Activated T-cell treated with anti-CD3 and anti-CD28 coated beads, Interleukin-2, amount 50 U/mL, for 4 hours (primary cell): Measurements from ENCODE around the gene PSD2. TPM values are rescaled to one million over a fixed set of nuclear protein-coding genes. Genes with fewer than 3 reads are reported as not detected.

Experiments
- ATAC-seq, 2 donors: fragments of 200-7000 bp; cut with Tn5 transposase; one replicate each; pipeline ENCODE4 v1.10.0; 2021
- DNase-seq: peaks from one replicate; pipeline ENCODE4 v3.0.0-alpha.2; 2020
- H3K27me3 Mint-ChIP-seq: one replicate; pipeline ENCODE4 v1.8.0; 2021; ENCODE audit warnings: low read depth, mixed read lengths
- H3K36me3 Mint-ChIP-seq: one replicate; pipeline ENCODE4 v1.8.0; 2022; ENCODE audit warnings: mixed read lengths; ENCODE audit not compliant: insufficient read depth
- H3K4me1 Mint-ChIP-seq: one replicate; pipeline ENCODE4 v1.8.0; 2021; ENCODE audit warnings: low read depth, mixed read lengths
- H3K4me3 Mint-ChIP-seq: one replicate; pipeline ENCODE4 v1.8.0; 2021; ENCODE audit warnings: mild to moderate bottlenecking, moderate library complexity, mixed read lengths
- H3K9me3 Mint-ChIP-seq: one replicate; pipeline ENCODE4 v1.8.0; 2021; ENCODE audit warnings: mixed read lengths
- total RNA-seq, 3 donors: library from RNA; stranded (reverse); gene quantifications; one replicate each; pipeline ENCODE4 v1.2.1, GENCODE V29; 2021

PSD2 gene
- total RNA-seq, 3 donors from 2014 or later = not detected

DNA sequence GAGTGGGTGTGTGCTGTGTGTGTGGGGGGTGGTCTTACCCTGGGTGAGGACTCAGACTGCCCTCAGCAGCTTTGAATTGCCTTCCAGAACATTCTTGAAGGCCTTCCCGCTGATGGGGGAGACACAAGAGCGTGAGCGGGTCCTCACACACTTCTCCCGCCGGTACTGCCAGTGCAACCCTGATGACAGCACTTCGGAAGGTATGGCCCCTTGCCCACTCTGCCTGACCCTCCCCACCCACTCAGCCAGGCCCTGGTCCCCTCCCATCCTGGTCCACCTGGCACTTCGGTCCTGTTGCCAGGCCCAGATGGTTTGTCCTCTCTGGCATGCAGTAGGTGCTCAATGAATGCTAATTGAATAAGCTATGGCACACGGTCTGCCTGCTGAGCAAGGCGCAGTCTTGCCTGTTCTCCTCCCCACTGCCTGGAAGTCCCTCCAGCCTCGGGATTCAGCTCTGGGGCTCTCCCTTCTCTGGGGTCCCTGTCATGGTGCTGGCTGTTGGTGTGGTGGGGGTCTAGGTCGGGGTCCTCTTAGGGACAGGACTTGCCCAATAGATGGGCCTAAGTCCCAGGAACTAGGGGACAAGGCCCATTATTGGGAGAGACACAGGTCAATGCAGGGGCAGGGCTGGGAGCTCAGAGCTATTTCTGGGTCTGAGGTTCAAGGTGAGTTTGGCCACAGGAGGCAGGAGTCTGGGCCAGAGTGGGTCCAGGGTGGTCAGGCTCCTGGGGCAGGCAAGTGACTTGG, 26.4 kb downstream of the PSD2 start:
- ATAC-seq (no peak), DNase-seq (no peak)
- peaks cover 13% of the 10 kb centered on the region for H3K9me3 Mint-ChIP-seq
- H3K27me3 Mint-ChIP-seq = peaks cover 2% of the 10 kb centered on the region
- H3K4me1 Mint-ChIP-seq = no peaks in the 10 kb centered on the region
- no peak overlapping the region for H3K4me3 Mint-ChIP-seq
- peaks cover 2% of the 10 kb centered on the region for H3K36me3 Mint-ChIP-seq

DNA sequence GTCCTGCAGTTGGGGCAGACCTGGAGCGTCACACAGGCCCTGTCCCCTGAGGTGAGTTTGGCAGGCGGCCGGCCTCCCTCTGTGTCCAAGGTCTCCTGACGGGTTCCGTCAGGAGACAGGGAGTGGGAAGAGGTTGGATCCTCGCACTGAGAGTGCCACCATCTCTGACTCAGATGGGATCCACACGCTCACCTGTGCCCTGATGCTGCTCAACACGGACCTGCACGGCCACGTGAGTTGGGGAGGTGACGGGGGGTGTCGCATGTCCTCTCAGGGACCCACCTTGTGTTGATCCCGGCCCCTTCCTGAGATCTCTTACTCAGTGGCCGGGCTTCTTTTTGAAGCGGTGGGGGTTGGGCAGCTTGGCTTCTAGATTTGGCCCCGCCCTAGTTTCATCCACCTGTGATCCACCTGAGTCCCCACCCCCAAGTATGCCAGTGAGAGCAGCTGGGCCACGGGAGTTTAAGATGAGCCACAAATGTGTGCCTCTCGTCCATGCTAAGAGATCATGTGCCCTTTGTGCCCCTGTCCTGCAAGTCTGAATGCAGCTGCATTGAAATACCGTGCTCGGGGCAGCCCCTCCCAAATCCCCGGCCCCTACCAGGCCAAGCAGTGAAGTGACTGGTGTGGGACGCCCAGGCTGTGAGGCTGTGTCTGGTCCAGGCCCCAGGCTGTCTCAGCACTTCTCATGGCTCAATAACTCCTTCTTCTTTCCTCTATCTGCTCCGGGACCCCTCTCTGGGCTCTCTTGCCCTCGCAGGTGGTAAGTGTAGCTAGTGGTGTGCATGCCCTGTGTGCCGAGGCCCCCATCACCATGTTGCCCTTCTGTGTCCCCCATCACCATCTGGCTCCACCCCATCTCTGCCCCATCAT, 27.2 kb downstream of the PSD2 start:
- no peaks in the 10 kb centered on the region for H3K4me1 Mint-ChIP-seq
- DNase-seq (no peak), ATAC-seq (no peak)
- H3K9me3 Mint-ChIP-seq = peaks cover 18% of the 10 kb centered on the region
- no peak overlapping the region for H3K4me3 Mint-ChIP-seq
- H3K27me3 Mint-ChIP-seq = no peaks in the 10 kb centered on the region
- peaks cover 2% of the 10 kb centered on the region for H3K36me3 Mint-ChIP-seq

DNA sequence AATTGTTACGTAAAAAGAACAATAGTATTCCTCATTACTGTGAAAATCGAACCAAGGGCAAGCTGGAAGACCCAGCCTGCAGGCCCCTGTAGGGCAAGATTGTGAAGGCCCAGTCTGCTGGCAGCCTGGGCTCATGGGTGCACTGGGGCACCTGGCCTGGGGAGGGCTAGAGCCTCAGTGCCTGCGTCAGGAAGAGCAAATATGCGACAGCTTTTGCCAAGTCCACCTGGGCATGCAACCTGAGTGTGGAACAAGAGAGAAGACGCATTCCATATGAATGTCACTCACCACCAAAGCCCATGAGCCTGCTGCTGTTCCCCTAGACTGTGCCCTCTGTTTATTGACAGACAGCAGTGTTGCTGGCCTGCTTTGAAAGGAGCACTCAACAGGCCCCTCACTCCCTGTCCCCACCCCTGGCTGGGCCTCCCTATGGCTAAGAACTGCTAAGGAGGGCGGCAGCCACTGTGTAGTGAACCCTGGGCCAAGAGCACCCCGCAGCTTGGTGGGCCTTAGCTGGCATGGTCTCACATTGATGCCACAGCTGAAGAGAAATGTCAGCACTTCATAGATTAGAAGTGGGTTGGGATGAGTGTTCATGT, 28.2 kb downstream of the PSD2 start:
- no peaks in the 10 kb centered on the region for H3K4me1 Mint-ChIP-seq
- DNase-seq (no peak), ATAC-seq (no peak)
- H3K36me3 Mint-ChIP-seq = peaks cover 1% of the 10 kb centered on the region
- H3K27me3 Mint-ChIP-seq = no peaks in the 10 kb centered on the region
- no peak overlapping the region for H3K4me3 Mint-ChIP-seq
- peaks cover 16% of the 10 kb centered on the region for H3K9me3 Mint-ChIP-seq

DNA sequence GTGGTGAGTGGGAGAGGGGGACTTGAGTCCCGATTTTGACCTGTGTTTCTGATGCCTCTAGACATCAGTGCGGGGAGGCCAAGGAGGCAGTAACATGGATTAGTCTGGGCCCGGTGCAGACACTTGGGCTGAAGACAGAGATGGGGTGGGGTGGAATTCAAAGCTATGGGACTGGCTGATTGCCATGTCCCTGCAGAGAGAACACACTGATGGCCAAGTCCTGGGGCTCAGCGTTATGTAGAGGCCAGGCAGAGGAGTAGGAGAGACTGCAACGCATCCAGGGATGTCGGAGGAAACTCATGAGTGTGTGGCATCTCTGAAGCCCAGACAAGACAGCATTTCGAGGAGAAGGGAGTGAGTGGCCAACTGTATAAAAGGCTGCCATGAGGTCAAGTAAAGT, 30.1 kb downstream of the PSD2 start:
- no peaks in the 10 kb centered on the region for H3K27me3 Mint-ChIP-seq
- H3K9me3 Mint-ChIP-seq = peaks cover 8% of the 10 kb centered on the region
- H3K36me3 Mint-ChIP-seq = no peaks in the 10 kb centered on the region
- H3K4me3 Mint-ChIP-seq = no peak overlapping the region
- H3K4me1 Mint-ChIP-seq = no peaks in the 10 kb centered on the region
- ATAC-seq = no peak
- no peak for DNase-seq

DNA sequence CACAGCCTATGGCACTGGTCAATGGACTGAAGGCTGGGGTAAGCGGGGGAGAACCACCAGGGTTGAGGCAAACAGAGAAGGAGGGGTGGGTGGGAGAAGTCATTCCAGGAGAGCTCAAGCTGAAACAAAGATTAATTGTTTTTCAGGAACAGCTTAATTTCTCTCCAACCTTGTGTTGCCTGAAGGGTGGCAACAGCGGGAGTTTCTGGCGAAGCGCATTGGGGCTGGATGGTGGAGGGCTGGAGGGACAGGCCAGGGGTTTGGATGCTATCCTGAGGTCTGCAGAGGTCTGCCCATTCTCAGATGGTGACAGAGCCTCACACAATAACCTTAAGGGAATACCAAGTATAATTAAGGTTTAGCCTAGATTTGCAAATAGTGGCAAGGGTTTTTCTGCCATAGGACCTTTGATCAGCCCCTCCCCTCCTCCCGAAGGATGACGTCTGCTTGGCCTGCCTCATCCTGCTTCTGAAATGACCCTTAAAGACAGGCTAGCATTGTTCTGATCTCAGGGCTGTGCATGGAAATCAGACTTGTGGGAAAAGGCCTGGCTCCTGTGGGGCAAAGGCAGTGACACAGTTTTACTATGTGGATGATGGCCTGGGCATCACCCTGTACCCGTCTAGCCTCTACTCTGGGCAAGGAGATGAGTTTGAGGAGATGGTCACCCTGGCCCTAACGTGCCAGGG, 32.7 kb downstream of the PSD2 start:
- DNase-seq (no peak), ATAC-seq (no peak)
- no peak overlapping the region for H3K4me3 Mint-ChIP-seq
- no peaks in the 10 kb centered on the region for H3K36me3 Mint-ChIP-seq
- H3K9me3 Mint-ChIP-seq = peaks cover 8% of the 10 kb centered on the region
- H3K27me3 Mint-ChIP-seq = peaks cover 8% of the 10 kb centered on the region
- H3K4me1 Mint-ChIP-seq = no peaks in the 10 kb centered on the region

DNA sequence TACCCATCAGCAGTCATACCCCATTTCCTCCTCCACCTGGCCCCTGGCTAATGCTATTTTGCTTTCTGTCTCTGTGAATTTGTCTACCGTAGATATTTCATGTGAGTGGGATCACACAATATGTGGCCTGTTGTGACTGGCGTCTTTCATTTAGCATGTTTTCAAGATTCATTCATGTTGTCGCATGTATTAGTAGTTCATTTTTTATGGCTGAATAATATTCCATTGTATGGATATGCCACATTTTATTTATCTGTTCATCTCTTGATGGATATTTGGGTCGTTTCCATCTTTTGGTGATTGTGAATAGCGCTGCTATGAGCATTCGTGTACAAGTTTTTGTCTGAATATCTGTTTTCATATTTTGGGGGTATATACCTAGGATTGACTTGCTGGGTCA, 33.9 kb downstream of the PSD2 start:
- no peak overlapping the region for H3K4me3 Mint-ChIP-seq
- peaks cover 8% of the 10 kb centered on the region for H3K9me3 Mint-ChIP-seq
- no peak for DNase-seq
- ATAC-seq = no peak
- no peaks in the 10 kb centered on the region for H3K36me3 Mint-ChIP-seq
- H3K27me3 Mint-ChIP-seq = peaks cover 8% of the 10 kb centered on the region
- H3K4me1 Mint-ChIP-seq = no peaks in the 10 kb centered on the region

DNA sequence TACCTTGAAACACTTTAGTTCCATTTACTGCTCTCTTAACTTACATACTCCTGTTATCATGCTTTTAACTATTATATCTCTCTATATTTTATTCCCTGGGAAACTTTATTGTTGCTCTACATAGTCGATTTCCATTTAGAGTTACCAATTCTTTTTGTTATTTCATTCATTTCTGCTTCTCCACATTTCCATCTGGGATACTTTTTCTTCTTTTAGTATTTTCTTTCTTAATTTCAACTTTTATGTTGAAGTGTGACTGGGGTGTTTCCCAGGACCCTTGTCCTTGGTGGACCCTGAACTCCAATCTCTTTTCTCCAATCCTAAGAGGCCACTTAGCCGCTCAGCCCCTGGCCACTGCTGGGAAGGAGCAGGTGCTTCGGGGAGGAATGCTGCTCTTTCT, 36.0 kb downstream of the PSD2 start:
- DNase-seq = no peak
- Mint-ChIP-seq H3K4me3 (no peak overlapping the region), H3K36me3 (no peaks in the 10 kb centered on the region), H3K9me3 (peaks cover 8% of the 10 kb centered on the region), H3K4me1 (no peaks in the 10 kb centered on the region), H3K27me3 (peaks cover 24% of the 10 kb centered on the region)
- ATAC-seq = no peak

DNA sequence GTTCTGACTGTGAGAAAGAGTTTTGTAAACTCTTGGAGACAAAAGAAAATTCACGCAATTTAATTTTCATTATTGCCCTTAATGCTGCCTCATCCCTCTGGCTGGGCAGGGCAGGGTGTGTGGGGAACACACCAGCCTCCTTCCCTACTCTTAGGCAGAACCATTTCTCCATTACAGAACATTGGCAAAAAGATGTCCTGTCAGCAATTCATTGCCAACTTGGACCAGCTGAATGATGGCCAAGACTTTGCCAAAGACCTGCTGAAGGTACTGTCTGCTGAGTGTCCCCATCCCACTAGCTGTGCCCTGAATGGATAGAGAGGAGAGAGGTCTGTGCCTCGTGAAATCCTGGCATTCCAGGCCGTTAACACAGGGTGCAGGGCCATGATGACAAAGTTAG, 37.9 kb downstream of the PSD2 start:
- ATAC-seq (no peak), DNase-seq (no peak)
- Mint-ChIP-seq H3K9me3 (no peaks in the 10 kb centered on the region), H3K4me3 (no peak overlapping the region), H3K36me3 (no peaks in the 10 kb centered on the region), H3K27me3 (peaks cover 26% of the 10 kb centered on the region), H3K4me1 (no peaks in the 10 kb centered on the region)

DNA sequence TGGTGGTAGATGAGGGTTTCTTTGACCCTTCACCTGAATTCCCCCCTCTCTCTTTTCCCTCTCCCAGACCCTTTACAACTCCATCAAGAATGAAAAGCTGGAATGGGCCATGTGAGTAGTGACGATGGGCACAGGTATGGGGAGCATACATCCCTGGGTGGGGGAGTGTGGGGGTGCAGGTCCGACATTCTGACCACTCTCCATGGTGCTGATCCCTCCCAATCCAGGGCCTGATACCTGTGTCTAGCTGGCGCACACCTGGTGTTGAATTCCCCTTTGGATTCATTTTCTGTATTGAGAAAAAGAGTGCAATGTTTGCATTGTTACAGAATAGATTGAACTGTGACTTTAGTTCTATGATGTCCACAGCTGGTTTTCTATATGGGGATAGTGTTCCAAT, 40.0 kb downstream of the PSD2 start:
- peaks cover 26% of the 10 kb centered on the region for H3K27me3 Mint-ChIP-seq
- H3K9me3 Mint-ChIP-seq = no peaks in the 10 kb centered on the region
- DNase-seq = no peak
- H3K4me1 Mint-ChIP-seq = no peaks in the 10 kb centered on the region
- no peak overlapping the region for H3K4me3 Mint-ChIP-seq
- no peak for ATAC-seq
- H3K36me3 Mint-ChIP-seq = no peaks in the 10 kb centered on the region

DNA sequence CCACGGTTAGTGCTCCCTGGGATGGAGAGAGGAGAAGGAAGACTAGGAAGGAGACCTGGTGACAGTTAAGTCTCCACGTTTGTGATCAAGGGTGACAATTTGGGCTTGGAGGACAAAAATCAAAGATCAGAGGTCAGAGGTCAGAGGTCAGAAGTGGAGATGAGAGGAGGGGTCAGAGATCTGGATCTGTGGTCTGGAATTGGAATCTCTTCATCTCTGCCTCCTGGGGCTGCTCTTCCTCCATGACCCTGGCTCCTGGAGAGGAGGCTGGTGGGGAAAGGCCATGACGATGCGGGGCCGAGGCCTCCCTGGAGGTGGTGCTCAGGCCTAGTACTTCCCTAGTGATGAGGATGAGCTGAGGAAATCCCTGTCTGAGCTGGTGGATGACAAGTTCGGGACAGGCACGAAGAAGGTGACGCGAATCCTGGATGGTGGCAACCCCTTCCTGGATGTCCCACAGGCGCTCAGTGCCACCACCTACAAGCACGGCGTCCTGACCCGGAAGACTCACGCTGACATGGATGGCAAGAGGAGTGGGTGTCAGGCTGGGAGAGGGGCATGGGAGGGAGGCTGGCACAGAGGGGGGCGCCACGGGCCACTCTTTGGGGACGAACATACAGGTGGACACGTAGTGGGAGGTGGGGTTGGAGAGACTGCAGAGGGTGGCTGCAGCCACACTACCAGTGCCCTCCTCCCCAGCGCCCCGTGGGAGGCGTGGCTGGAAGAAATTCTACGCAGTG, 41.0 kb downstream of the PSD2 start:
- Mint-ChIP-seq H3K27me3 (peaks cover 26% of the 10 kb centered on the region), H3K9me3 (no peaks in the 10 kb centered on the region)
- DNase-seq = no peak

DNA sequence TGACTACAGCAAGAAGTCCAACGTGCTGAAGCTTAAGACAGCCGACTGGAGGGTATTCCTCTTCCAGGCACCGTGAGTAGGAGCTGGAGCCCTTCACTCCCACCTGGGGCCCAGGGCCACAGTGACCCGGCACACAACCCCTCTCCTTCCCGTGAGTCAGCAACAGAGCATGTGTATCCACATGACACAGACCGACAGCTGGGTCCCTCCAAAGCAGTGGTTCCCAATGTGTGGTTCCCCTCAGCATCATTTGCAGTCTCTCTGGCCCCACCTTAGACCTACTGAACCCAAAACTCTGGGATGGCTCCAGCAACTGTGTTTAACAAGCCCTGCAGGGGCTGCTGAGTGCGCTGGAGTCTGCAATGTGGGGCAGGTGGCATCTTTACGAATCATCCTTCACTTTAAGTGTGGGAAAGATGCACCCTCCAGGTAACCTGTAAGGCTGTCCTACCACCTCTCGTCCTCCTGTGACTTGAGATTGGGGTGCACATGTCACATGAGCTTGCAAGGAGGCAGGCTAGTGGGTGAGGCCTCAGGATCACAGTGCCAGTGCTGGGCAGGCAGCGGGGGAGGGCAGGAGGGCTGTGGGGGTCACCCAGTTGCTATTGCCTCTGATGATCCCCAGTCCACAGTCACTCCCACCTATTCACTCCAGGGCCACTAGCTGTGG, 42.2 kb downstream of the PSD2 start:
- no peaks in the 10 kb centered on the region for H3K9me3 Mint-ChIP-seq
- DNase-seq (no peak), ATAC-seq (no peak)
- H3K4me1 Mint-ChIP-seq = no peaks in the 10 kb centered on the region
- peaks cover 27% of the 10 kb centered on the region for H3K27me3 Mint-ChIP-seq
- no peak overlapping the region for H3K4me3 Mint-ChIP-seq
- H3K36me3 Mint-ChIP-seq = no peaks in the 10 kb centered on the region

More for the DNA sequence above, 41.0 kb downstream of the PSD2 start:
- no peak for ATAC-seq
- H3K4me3 Mint-ChIP-seq = no peak overlapping the region
- no peaks in the 10 kb centered on the region for H3K36me3 Mint-ChIP-seq
- H3K4me1 Mint-ChIP-seq = no peaks in the 10 kb centered on the region

DNA sequence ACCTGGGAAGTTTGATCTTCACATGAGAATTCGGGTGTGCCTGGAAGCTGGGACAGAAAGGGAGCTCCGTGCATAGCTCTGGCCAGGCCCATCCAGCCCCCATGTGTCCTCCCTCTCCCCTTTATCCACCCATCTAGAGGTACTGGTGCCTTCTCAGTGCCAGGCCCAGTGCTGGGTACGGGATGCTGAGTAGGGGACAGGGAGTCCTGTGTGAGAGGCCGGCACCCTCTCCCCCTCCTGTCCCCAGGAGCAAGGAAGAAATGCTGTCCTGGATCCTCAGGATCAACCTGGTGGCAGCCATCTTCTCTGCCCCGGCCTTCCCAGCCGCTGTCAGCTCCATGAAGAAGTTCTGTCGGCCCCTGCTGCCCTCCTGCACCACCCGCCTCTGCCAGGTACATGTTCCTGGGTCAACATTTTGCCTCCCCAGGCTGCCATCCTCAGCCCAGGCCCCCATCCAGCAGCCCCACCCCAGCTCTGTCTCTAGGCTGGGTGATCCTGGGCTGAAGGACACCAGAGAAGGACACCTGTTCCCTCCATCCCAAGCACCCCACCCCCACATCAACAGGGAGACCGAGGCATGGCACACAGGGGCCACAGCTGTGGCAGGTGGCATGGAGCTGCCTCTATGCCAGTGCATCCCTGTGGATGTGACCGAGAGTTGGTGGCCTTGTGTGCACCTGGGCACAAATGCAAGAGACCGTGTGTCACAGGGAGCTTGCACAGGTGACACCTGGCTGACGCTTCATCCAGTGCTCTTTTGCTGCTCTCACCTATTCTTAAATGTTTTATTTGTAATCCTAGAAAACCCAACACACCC, 43.0 kb downstream of the PSD2 start:
- Mint-ChIP-seq H3K27me3 (peaks cover 28% of the 10 kb centered on the region), H3K36me3 (no peaks in the 10 kb centered on the region), H3K9me3 (no peaks in the 10 kb centered on the region), H3K4me1 (no peaks in the 10 kb centered on the region), H3K4me3 (no peak overlapping the region)
- DNase-seq = no peak
- no peak for ATAC-seq
